ENCODE results near the gene RAG1. TPM values are rescaled to one million over a fixed set of nuclear protein-coding genes. Genes with fewer than 3 reads are reported as not detected.
A peak's percentile ranks its signal among the peaks of the same experiment; 100 is the strongest.

RAG1 gene
- total RNA-seq, 1 experiment from 2014 or later, result 0.61 TPM

DNA sequence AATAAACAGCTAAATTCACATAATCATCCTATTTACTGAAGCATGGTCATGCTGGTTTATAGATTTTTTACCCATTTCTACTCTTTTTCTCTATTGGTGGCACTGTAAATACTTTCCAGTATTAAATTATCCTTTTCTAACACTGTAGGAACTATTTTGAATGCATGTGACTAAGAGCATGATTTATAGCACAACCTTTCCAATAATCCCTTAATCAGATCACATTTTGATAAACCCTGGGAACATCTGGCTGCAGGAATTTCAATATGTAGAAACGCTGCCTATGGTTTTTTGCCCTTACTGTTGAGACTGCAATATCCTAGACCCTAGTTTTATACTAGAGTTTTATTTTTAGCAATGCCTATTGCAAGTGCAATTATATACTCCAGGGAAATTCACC is 10.7 kb downstream of the RAG1 start:
- in situ Hi-C loops (cut with HindIII; ENCODE audit: low pct_unique_long_range_greater_than_20kb, low sequenced_read_pairs), result no loop called here
- no peak for DNase-seq (ENCODE audit: low read depth, low spot score)

DNA sequence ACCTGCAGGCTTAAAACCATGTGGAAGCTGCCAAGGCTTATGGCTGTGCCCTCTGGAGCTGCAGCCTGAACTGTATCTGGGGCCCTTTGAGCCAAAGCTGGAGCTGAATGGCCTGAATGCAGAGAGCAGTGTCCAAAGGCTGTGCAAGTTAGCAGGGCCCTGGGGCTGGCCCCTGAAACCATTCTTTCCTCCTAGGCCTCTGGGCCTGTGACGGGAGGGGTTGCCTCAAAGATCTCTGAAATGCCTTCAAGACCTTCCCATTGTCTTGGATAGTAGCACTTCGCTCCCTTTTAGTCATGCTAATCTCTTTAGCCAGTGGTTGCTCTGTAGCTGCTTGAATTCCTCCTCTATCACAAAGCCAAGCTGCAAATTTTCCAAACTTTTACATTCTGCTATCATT is 13.7 kb downstream of the RAG1 start:
- in situ Hi-C loops (cut with HindIII; ENCODE audit: low pct_unique_long_range_greater_than_20kb, low sequenced_read_pairs), result no loop called here
- DNase-seq (ENCODE audit: low read depth, low spot score), result no peak

DNA sequence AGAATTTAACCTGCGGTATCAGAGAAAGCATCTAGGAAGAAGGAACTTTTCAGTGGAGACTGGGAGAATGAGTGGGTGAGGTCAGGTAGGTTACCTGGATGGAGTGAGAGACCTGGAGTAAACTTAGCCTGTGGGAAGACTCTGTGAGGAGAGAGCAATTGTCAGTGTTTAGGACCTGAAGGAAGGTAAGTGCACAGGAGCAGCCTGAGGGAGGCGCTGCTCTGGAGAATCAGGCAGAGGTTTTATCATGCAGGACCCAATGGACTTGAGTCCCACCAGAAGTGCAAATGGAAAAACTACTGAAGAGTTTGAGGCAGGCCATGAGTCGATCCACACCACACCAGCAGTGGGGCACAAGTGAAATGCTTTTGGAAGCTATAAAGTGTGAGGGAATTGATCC is 15.9 kb downstream of the RAG1 start:
- in situ Hi-C loops (cut with HindIII; ENCODE audit: low pct_unique_long_range_greater_than_20kb, low sequenced_read_pairs), result no loop called here
- DNase-seq (ENCODE audit: low read depth, low spot score), result peak; percentile 11

DNA sequence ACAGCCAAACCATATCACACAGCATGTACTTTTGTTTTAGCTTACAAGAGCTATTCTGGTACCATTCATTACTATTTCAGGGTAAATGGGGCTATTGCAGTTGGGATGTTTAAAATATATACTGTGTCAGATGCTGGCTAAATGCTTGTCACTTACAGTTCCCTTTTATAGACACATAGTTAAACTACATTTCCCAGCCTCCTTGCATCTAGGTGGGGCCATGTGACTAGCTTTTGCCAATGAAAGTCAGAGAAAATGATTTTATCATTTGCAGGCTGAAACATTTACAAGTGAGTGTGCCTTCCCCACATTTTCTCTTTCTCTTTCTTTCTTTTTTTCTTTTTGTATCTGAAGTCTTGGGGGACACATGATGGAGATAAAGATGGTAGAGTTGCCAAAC is 18.7 kb downstream of the RAG1 start:
- no peak for DNase-seq (ENCODE audit: low read depth, low spot score)
- in situ Hi-C loops (cut with HindIII; ENCODE audit: low pct_unique_long_range_greater_than_20kb, low sequenced_read_pairs), result no loop called here

DNA sequence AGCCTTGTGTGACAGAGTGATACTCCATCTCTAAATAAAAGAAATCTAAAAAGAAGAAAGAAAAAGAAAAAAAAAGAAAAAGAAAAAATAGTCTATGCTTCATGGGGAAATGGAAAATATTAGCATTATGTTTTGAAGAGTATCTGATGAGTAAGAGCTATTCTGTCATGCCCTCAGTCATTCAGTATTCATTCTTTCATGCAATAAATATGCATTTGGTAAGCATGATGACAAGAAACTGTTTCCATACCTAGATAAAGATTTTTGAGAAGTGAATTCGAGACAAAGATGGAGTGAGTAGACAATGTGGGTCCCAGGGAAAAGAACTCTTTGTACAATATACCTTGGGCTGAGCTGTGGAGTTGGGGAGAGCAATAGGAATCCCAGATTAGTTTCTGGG is 20.3 kb downstream of the RAG1 start:
- no peak for DNase-seq (ENCODE audit: low read depth, low spot score)
- in situ Hi-C loops (cut with HindIII; ENCODE audit: low pct_unique_long_range_greater_than_20kb, low sequenced_read_pairs), result no loop called here

DNA sequence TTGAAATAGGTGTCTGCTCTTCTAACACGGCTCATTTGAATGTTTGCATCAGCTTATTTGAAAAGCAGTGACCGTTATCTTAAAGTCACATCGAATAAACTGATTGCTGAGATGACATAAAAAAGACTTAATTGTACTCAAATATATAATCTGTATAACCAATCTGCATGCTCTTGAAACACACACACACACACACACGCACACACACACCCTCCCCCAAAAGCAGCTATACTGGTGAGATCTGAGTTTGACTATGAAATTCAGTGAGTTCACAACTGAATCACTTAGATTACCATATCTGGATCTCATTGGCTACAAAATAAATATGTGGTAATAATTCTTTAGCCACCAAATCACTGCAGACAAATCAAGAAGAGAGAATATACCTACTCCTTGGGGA is 22.7 kb downstream of the RAG1 start:
- in situ Hi-C loops (cut with HindIII; ENCODE audit: low pct_unique_long_range_greater_than_20kb, low sequenced_read_pairs), result no loop called here
- DNase-seq (ENCODE audit: low read depth, low spot score), result no peak

DNA sequence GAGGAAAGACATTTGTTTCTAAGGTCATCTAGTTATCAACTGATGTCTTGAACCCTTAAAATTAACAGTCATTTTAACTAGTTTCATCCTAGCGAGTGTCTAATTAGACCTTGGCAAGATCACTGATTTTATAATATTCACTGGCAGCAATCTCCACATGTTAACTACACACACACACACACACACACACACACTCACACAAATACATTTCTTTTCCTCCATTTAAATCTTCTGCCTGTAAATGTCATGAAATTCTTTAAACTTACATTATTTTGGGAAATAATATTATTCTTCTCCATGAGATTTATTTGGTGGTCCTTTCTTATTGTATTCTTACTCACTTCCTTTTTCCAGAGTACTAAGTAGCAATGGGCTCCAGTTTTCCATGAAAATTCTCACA is 23.6 kb downstream of the RAG1 start:
- in situ Hi-C loops (cut with HindIII; ENCODE audit: low pct_unique_long_range_greater_than_20kb, low sequenced_read_pairs), result no loop called here

DNA sequence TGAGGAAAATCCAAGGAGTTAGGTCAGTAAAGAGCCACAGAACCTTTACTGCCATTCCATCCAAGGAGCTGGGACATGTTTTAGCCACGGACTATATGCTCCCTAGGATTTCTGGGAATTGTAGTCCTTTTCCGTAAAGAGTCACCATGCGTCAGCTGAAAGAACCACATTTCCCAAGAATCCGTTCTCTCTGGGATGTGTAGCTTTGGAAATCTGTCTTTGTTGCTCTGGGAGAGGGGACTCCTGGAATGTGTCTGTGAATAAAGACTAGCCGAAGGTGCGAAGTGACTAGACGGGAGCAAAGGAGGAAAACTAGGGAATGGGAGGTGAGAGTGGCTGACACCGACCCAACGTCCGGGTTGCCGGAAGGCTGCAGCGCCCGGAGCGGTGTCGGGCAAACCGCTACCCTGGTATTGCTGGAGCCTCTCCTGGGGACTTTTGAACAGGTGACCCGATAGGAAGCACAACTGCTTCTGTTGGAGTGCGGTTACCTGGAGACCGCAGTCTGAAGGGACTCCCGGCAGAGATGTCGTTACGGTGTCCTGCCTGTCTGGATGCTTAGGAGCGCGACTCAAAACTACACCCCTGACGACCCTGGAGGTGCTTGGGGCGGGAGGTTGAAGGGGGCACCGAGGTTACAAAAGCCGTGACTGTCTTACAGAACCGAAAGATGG is 26.6 kb downstream of the RAG1 start, which contains the start of gene IFTAP:
TSS of gene IFTAP (plus strand) at position 187 of the 674 bp plus-strand sequence. CDS start 15,602 bp downstream, outside the sequence.
- in situ Hi-C loops (cut with HindIII; ENCODE audit: low pct_unique_long_range_greater_than_20kb, low sequenced_read_pairs), result no loop called here
- peak; percentile 95 for DNase-seq (ENCODE audit: low read depth, low spot score)

More for the DNA sequence above, 23.6 kb downstream of the RAG1 start:
- DNase-seq (ENCODE audit: low read depth, low spot score), result no peak

DNA sequence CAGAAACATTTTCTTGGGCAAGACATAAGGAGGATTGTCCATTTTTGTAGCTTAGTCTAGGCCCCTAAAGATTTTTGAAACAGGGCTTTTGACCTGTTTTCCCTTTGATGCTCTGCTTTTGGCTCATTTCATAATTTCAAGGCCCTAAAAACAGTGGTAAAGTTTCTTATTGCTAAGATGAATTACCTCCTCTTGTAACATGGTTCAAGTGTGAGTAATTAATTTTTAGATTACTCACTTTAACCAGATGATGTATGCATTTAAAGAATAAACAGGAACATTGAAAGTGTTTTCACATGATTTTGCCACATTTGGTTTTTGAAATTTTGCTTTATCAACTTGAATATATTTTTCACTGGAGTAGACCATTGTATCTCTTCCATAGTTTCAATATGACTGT is 29.1 kb downstream of the RAG1 start:
- in situ Hi-C loops (cut with HindIII; ENCODE audit: low pct_unique_long_range_greater_than_20kb, low sequenced_read_pairs), result no loop called here
- DNase-seq (ENCODE audit: low read depth, low spot score), result no peak

DNA sequence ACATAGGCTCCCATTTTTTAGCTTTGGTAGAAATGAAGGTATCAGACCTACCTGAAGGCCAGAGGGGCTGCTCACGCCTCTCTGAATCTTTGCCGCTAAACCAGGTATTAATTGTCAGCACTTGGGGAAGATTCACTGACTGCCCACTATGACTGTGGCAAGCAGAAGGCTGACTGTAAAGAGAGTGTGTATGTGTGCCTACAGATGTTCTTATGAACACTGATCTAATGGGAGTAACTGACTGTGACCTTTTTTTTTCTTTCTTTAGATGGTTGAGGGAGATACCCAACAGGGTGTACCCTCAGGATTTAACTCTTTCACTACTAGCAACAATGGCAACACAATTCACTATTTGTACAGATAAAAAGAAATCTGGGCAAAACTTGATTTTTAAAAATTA is 30.2 kb downstream of the RAG1 start, which contains the start of gene RAG2:
TSS of gene RAG2 (minus strand) at position 186 of the 400 bp plus-strand sequence. CDS start 4,068 bp downstream, outside the sequence.
- in situ Hi-C loops (cut with HindIII; ENCODE audit: low pct_unique_long_range_greater_than_20kb, low sequenced_read_pairs), result no loop called here
- no peak for DNase-seq (ENCODE audit: low read depth, low spot score)

DNA sequence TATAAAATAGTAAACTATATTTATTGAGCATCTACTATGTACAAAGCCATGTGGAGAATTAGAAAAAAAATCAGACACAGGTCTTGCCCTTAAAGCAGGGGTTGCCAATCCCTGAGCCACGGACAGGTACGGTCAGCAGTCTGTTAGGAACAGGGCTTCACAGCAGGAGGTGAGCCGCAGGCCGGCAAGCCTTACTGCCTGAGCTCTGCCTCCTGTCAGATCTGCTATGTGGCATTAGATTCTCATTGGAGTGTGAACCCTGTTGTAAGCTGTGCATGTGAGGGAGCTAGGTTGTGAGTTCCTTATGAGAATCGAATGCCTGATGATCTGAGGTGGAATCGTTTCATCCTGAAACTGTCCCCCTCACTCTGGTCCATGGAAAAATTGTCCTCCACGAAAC is 32.4 kb downstream of the RAG1 start:
- DNase-seq (ENCODE audit: low read depth, low spot score), result no peak
- in situ Hi-C loops (cut with HindIII; ENCODE audit: low pct_unique_long_range_greater_than_20kb, low sequenced_read_pairs), result no loop called here

DNA sequence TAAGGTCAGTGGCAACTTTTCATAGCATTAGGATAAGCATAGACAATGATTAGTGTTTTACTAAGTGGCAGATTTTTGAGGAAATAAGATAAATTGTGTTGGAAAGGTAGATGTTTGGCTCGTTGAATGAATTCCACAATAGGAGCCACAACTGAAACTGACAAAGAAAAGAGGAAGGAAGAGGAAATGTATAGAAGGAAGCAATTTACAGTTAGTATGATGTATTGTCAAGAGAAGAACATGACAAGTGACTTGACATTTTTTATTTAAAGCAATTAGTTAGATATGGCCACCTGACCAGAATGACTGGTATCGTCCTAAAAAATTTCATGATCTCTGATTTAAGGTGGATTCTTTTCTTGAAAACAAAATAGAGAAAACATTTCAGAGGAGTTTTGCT is 33.3 kb downstream of the RAG1 start:
- DNase-seq (ENCODE audit: low read depth, low spot score), result no peak
- in situ Hi-C loops (cut with HindIII; ENCODE audit: low pct_unique_long_range_greater_than_20kb, low sequenced_read_pairs), result no loop called here

DNA sequence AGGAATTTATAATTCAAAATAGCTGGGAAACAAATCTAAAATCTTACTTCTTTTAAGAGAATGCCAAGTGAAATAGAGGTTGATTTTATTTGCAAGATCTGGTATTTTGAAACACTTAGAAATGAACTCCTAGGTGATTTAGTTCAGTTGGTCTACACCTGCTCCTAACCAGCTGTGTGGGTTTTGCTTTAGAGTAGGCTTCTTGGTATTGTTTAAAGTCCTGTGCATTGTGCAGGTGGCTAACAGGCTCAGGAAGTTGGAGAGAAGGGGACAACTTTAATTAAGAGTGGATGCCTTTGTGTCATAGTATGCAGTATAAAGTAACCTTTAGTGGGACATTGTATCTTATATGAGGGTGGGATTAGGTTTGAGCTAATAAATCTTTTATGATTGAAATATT is 34.3 kb downstream of the RAG1 start:
- in situ Hi-C loops (cut with HindIII; ENCODE audit: low pct_unique_long_range_greater_than_20kb, low sequenced_read_pairs), result no loop called here
- DNase-seq (ENCODE audit: low read depth, low spot score), result no peak

DNA sequence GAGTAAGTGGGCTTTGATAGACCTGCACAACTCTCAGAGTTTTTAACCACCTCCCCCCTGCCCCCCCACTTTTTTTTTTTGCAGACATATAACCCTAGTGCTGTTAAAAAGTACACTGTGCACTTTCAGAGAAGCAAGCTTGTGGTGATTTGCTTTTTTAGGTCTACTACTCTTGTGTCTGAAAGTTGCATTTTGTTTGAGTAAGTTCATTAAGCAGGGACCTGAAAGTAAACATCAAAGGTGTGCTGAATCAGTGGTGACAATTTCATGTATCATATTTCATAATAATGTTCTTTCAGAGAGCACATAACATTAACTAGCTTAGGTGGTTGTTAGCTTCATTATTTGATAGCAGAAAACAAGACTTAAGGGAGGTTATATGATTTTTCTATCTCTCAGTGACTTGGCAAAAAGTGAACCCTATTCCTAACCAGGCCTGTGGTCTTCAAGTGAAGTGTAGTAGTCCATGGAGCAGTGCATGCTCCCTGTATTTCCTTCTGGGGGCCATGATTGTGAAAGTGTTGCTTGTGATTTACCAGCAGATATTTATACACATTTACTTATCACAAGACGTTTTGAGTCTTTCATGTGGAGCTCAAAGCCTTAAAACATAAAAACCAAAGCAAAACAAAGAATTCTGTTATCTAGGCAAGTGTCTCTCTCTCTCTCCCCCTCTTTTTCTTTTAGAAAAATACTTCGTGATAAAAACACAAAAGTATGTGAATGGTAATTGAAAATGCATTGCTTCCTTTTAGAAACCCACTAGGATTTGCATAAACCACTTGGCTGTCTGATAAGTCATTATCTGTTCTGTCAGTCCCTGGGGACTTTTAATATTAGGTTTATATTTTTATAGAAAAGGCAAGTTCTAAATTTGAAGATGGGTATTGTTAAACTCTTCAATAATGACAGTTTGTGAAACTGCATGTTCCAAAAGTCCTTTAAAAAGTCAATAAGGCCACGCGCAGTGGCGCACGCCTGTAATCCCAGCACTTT is 37.7 kb downstream of the RAG1 start:
- in situ Hi-C loops (cut with HindIII; ENCODE audit: low pct_unique_long_range_greater_than_20kb, low sequenced_read_pairs), result no loop called here
- DNase-seq (ENCODE audit: low read depth, low spot score), result no peak

DNA sequence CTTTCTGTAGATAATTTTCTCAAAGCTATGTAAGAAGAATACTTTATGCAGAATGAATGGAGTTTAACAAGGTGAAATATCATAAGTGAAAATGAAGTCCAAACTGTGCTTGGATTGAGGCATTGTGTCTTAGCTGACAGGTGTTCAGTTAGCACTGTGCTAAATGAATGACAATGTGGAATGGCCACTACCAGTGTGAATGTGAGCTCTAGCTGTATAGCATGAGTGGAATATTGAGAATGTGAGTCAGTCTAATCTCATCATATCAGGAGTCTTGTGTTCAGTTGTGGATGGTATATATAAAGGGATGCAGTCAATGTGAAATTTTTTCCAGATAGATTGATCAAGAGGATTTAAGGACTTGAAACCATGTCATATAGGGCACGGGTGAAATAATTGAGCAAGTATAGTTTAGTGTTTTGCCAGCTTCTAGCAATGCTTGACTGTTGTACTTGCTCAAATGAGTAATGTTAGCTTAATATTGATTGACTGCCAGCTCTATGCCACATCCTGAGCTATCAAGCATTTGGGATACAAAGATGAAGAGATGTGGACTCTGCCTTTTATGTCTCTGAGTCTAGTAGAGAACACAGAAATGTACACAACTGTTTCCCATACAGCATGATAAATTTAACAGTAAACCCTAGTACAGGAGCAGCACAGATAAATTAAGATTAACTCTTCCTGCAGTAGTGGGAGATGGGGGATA is 40.8 kb downstream of the RAG1 start:
- no peak for DNase-seq (ENCODE audit: low read depth, low spot score)
- in situ Hi-C loops (cut with HindIII; ENCODE audit: low pct_unique_long_range_greater_than_20kb, low sequenced_read_pairs), result no loop called here

DNA sequence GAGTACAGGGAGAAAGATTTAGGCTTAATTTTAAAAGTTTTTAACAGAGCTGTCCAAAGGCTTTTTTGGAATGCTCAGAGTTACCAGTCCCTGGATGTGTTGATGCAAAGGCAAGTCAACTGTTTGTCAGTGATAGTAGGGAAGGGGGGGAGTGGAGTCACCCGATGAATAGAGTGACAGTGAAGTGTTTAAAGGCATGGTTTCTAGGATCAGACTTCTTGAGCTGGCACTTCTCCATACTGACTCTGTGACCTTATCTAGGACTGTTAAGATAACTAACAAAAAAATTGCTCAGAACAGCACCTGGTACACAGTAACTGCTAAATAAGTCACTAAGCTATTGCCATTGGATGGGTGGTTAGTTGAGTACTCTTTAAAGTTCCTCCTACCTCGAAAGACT is 41.6 kb downstream of the RAG1 start:
- in situ Hi-C loops (cut with HindIII; ENCODE audit: low pct_unique_long_range_greater_than_20kb, low sequenced_read_pairs), result no loop called here
- no peak for DNase-seq (ENCODE audit: low read depth, low spot score)

DNA sequence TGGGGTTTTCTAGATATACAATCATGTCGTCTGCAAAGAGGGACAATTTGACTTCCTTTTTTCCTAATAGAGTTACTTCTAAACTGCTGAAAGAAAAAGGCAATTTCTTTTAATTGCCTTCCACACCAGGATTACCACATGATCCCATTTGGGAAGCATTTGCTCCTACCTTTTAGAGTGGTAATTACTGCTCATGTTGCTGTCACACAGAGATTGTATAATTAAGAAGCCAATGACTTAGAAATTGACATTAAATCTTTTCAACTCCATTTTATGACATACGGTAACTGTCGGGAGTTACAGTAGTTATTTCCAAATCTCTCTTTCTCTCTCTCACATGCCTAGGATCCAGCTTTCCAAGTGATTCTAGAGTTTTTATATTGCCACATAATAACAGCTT is 48.0 kb downstream of the RAG1 start:
- no peak for DNase-seq (ENCODE audit: low read depth, low spot score)

More for the DNA sequence above, 48.0 kb downstream of the RAG1 start:
- in situ Hi-C loops (cut with HindIII; ENCODE audit: low pct_unique_long_range_greater_than_20kb, low sequenced_read_pairs), result no loop called here

Data from SK-MEL-5 (cell line).